HEK293 (cell line): ENCODE data around the gene PHRF1.

ENCODE experiments used
- HOXC10 ChIP-seq: sonication (generic); formaldehyde crosslinking; IDR thresholded peaks from 2 replicates; pipeline ENCODE4 v1.8.1; 2023; ENCODE audit warnings: mild to moderate bottlenecking, missing genetic modification reagents
- KLF17 ChIP-seq: fragments of 450-650 bp; formaldehyde crosslinking; IDR thresholded peaks from 2 replicates; pipeline ENCODE4 v1.5.1; 2016; ENCODE audit warnings: missing biosample characterization, missing genetic modification characterization
- KLF9 ChIP-seq: fragments of 450-650 bp; formaldehyde crosslinking; IDR thresholded peaks from 2 replicates; pipeline ENCODE4 v1.5.1; 2016; ENCODE audit warnings: missing biosample characterization, missing genetic modification characterization, low read depth
- OSR2 ChIP-seq: fragments of 450-650 bp; formaldehyde crosslinking; IDR thresholded peaks from 2 replicates; pipeline ENCODE4 v1.5.1; 2016; ENCODE audit warnings: missing biosample characterization, missing genetic modification characterization
- PBX3 ChIP-seq: sonication (generic); formaldehyde crosslinking; IDR thresholded peaks from 2 replicates; pipeline ENCODE4 v1.8.1; 2022; ENCODE audit warnings: mild to moderate bottlenecking, moderate library complexity, missing genetic modification reagents
- SCRT2 ChIP-seq: fragments of 450-650 bp; formaldehyde crosslinking; IDR thresholded peaks from 2 replicates; pipeline ENCODE4 v1.5.1; 2016; ENCODE audit warnings: missing biosample characterization, missing genetic modification characterization
- SP3 ChIP-seq: fragments of 450-650 bp; formaldehyde crosslinking; IDR thresholded peaks from 2 replicates; pipeline ENCODE4 v1.5.1; 2016; ENCODE audit warnings: missing biosample characterization, missing genetic modification characterization
- ZBTB10 ChIP-seq: fragments of 450-650 bp; formaldehyde crosslinking; IDR thresholded peaks from 2 replicates; pipeline ENCODE4 v1.5.1; 2016; ENCODE audit warnings: missing biosample characterization, missing genetic modification characterization
- ZBTB20 ChIP-seq: fragments of 450-650 bp; formaldehyde crosslinking; IDR thresholded peaks from 2 replicates; pipeline ENCODE4 v1.5.1; 2016; ENCODE audit warnings: missing biosample characterization, missing genetic modification characterization
- ZBTB8A ChIP-seq: fragments of 450-650 bp; formaldehyde crosslinking; IDR thresholded peaks from 2 replicates; pipeline ENCODE4 v1.5.1; 2016; ENCODE audit warnings: missing biosample characterization, missing genetic modification characterization
- ZEB2 ChIP-seq: fragments of 450-650 bp; formaldehyde crosslinking; IDR thresholded peaks from 2 replicates; pipeline ENCODE4 v1.5.1; 2016; ENCODE audit warnings: missing biosample characterization, missing genetic modification characterization
- ZNF121 ChIP-seq: fragments of 450-650 bp; formaldehyde crosslinking; IDR thresholded peaks from 2 replicates; pipeline ENCODE4 v1.5.1; 2016; ENCODE audit warnings: missing biosample characterization, missing genetic modification characterization
- ZNF16 ChIP-seq: fragments of 450-650 bp; formaldehyde crosslinking; IDR thresholded peaks from 2 replicates; pipeline ENCODE4 v1.5.1; 2016; ENCODE audit warnings: low read depth, missing biosample characterization, missing genetic modification characterization
- ZNF202 ChIP-seq: fragments of 450-650 bp; formaldehyde crosslinking; IDR thresholded peaks from 2 replicates; pipeline ENCODE4 v1.5.1; 2016; ENCODE audit warnings: missing biosample characterization, missing genetic modification characterization, borderline replicate concordance
- ZNF26 ChIP-seq: fragments of 450-650 bp; formaldehyde crosslinking; IDR thresholded peaks from 2 replicates; pipeline ENCODE4 v1.5.1; 2016; ENCODE audit warnings: missing biosample characterization, missing genetic modification characterization
- ZNF324 ChIP-seq: fragments of 450-650 bp; formaldehyde crosslinking; IDR thresholded peaks from 2 replicates; pipeline ENCODE4 v1.5.1; 2016; ENCODE audit warnings: missing biosample characterization, missing genetic modification characterization
- ZNF335 ChIP-seq: fragments of 450-650 bp; formaldehyde crosslinking; conservative IDR thresholded peaks from 2 replicates; pipeline ENCODE4 v1.5.1; 2016; ENCODE audit warnings: missing biosample characterization, missing genetic modification characterization
- ZNF341 ChIP-seq: fragments of 450-650 bp; formaldehyde crosslinking; IDR thresholded peaks from 2 replicates; pipeline ENCODE4; 2016; ENCODE audit warnings: low read depth, missing biosample characterization, missing genetic modification characterization
- ZNF366 ChIP-seq: fragments of 450-650 bp; formaldehyde crosslinking; conservative IDR thresholded peaks from 2 replicates; pipeline ENCODE4 v1.5.1; 2016; ENCODE audit warnings: missing biosample characterization, missing genetic modification characterization
- ZNF391 ChIP-seq: fragments of 450-650 bp; formaldehyde crosslinking; IDR thresholded peaks from 2 replicates; pipeline ENCODE4 v1.5.1; 2016; ENCODE audit warnings: low read depth, missing biosample characterization, missing genetic modification characterization, borderline replicate concordance
- ZNF398 ChIP-seq: fragments of 450-650 bp; formaldehyde crosslinking; IDR thresholded peaks from 2 replicates; pipeline ENCODE4 v1.5.1; 2017; ENCODE audit warnings: missing biosample characterization, missing genetic modification characterization
- ZNF473 ChIP-seq: fragments of 450-650 bp; formaldehyde crosslinking; IDR thresholded peaks from 2 replicates; pipeline ENCODE4 v1.5.1; 2017; ENCODE audit warnings: missing biosample characterization, missing genetic modification characterization
- ZNF513 ChIP-seq: fragments of 450-650 bp; IDR thresholded peaks from 2 replicates; pipeline ENCODE4 v1.5.1; 2018; ENCODE audit warnings: missing biosample characterization, missing genetic modification characterization
- ZNF529 ChIP-seq: fragments of 450-650 bp; formaldehyde crosslinking; IDR thresholded peaks from 2 replicates; pipeline ENCODE4 v1.5.1; 2017; ENCODE audit warnings: missing genetic modification characterization, missing biosample characterization; ENCODE audit not compliant: insufficient replicate concordance
- ZNF571 ChIP-seq: fragments of 450-650 bp; formaldehyde crosslinking; IDR thresholded peaks from 2 replicates; pipeline ENCODE4 v1.5.0; 2017; ENCODE audit warnings: missing biosample characterization, missing genetic modification characterization
- ZNF692 ChIP-seq: fragments of 450-650 bp; formaldehyde crosslinking; IDR thresholded peaks from 2 replicates; pipeline ENCODE4 v1.5.1; 2016; ENCODE audit warnings: missing biosample characterization, missing genetic modification characterization
- ZNF704 ChIP-seq: fragments of 450-650 bp; formaldehyde crosslinking; IDR thresholded peaks from 2 replicates; pipeline ENCODE4 v1.5.1; 2016; ENCODE audit warnings: missing biosample characterization, missing genetic modification characterization

Gene PHRF1

GRCh38 chr11:560305-561147 lies 15.7 kb upstream of the PHRF1 start, which contains the start of the genes LMNTD2 and RASSF7 (continued):
- TF ChIP-seq ZNF26 (tag by site-specific recombination) (no peak), ZBTB8A (peak; percentile 65), ZBTB10 (tag by site-specific recombination) (no peak), ZNF366 (tag by site-specific recombination) (no peak), ZNF692 (tag by site-specific recombination) (no peak), PBX3 (CRISPR knock-in tag) (0 out of 2 replicates have a peak, but pooled peaks have one; percentile 29), ZEB2 (tag by site-specific recombination) (peak; percentile 71), ZNF335 (peak; percentile 75), HOXC10 (CRISPR knock-in tag) (no peak), ZNF16 (tag by site-specific recombination) (no peak), KLF17 (tag by site-specific recombination) (peak; percentile 55; the same call in 1 of the 2 replicates), ZNF121 (tag by site-specific recombination) (no peak), ZNF473 (tag by site-specific recombination) (no peak), SCRT2 (tag by site-specific recombination) (peak; percentile 86), KLF9 (peak; percentile 80), ZNF391 (no peak), ZNF341 (tag by site-specific recombination) (peak; percentile 25), SP3 (tag by site-specific recombination) (peak; percentile 86), ZBTB20 (peak; percentile 84; the same call in 1 of the 2 replicates), ZNF324 (tag by site-specific recombination) (no peak), ZNF398 (peak; percentile 66), ZNF513 (tag by site-specific recombination) (no peak), OSR2 (tag by site-specific recombination) (peak; percentile 86), ZNF571 (tag by site-specific recombination) (no peak), ZNF202 (no peak), ZNF529 (tag by site-specific recombination) (no peak), ZNF704 (tag by site-specific recombination) (no peak)
